Measurements from ENCODE around the gene ZBED6.

ZBED6 gene

DNA sequence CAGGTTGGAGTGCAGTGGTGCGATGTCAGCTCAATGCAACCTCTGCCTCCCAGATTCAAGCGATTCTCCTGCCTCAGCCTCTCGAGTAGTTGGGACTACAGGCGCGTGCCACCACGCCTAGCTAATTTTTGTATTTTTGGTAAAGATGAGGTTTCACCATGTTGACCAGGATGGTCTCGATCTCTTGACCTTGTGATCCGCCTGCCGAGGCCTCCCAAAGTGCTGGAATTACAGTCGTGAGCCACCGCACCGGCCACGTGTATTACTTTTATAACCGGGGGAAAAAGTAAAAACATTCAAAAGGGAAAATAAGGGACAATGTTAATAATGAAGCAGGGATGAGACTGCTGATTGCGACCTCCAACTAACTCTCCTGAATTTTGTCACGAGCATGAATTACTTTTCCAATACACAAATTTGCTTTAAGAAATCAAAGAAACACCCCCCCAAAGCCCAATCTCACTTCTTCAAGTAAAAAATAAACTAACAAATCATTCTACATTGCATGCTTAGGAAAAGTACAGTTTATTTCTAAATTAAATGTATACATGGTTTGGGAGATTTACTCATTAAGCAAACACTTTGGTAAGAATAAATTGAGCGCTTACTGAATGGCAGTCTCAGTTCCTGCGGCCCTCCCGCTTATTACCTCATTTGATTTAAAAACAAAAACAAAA is 521 bp upstream of the ZBED6 start:
- Histone ChIP-seq H4K20me1 (ENCODE audit: insufficient read depth, low read length) (peaks cover 28% of the 10 kb centered on the region), H3K27me3 (replicated peaks; ENCODE audit: insufficient read depth, low read length) (no peaks in the 10 kb centered on the region), H3K27ac (ENCODE audit: low read length) (peak overlapping the region; percentile 7; the same call in 1 of the 2 replicates), H3K36me3 (replicated peaks; ENCODE audit: insufficient read depth, low read length) (peaks cover 14% of the 10 kb centered on the region; the same call in 1 of the 2 replicates), H3K9me3 (replicated peaks; ENCODE audit: insufficient read depth, low read length) (no peaks in the 10 kb centered on the region), H3K4me3 (ENCODE audit: low read length) (peak overlapping the region; percentile 46), H3K79me2 (ENCODE audit: low read length) (peaks cover 44% of the 10 kb centered on the region), H2AFZ (ENCODE audit: low read length) (peak overlapping the region; percentile 36), H3K4me1 (ENCODE audit: low read length) (peaks cover 32% of the 10 kb centered on the region), H3K9me2 (replicated peaks; ENCODE audit: insufficient read depth, low read length) (no peaks in the 10 kb centered on the region), H3K4me2 (ENCODE audit: low read depth, low read length) (peak overlapping the region; percentile 61; the same call in 1 of the 2 replicates), H3K9ac (ENCODE audit: low read length) (peak overlapping the region; percentile 3; the same call in 1 of the 2 replicates), H3F3A (ENCODE audit: insufficient read depth, low read length) (no peaks in the 10 kb centered on the region)
- DNase-seq = no peak
- TF ChIP-seq EZH2 (optimal IDR thresholded peaks at IDR 0.05; ENCODE audit: low read depth, low read length) (no peak), EZH2phosphoT487 (IDR thresholded peaks at IDR 0.05; ENCODE audit: low read length) (no peak)
- TF ChIP-seq, protein P1, sequence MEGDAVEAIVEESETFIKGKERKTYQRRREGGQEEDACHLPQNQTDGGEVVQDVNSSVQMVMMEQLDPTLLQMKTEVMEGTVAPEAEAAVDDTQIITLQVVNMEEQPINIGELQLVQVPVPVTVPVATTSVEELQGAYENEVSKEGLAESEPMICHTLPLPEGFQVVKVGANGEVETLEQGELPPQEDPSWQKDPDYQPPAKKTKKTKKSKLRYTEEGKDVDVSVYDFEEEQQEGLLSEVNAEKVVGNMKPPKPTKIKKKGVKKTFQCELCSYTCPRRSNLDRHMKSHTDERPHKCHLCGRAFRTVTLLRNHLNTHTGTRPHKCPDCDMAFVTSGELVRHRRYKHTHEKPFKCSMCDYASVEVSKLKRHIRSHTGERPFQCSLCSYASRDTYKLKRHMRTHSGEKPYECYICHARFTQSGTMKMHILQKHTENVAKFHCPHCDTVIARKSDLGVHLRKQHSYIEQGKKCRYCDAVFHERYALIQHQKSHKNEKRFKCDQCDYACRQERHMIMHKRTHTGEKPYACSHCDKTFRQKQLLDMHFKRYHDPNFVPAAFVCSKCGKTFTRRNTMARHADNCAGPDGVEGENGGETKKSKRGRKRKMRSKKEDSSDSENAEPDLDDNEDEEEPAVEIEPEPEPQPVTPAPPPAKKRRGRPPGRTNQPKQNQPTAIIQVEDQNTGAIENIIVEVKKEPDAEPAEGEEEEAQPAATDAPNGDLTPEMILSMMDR (IDR thresholded peaks at IDR 0.05; ENCODE audit: low read length) = no peak

DNA sequence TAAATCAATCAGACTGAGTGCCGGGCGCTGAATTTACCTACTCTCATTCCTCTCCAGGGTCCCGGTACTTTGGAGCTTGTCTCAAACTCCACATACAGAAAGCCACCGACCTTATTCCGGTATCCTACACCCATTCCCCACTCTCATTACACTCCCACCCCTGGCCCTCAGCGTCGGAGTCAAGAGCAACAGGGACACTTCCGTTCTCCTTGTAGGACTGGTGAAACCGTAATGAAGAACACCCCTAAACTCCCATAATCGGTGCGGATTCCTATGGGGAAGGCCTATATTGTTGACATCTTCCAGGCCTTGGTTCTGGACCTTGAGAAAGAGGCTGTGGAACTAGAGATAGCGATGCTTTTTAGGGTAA is 798 bp downstream of the ZBED6 start:
- Histone ChIP-seq H3F3A (ENCODE audit: insufficient read depth, low read length) (no peaks in the 10 kb centered on the region), H3K4me3 (ENCODE audit: low read length) (peak overlapping the region; percentile 66), H3K4me1 (ENCODE audit: low read length) (peaks cover 36% of the 10 kb centered on the region), H3K9me3 (replicated peaks; ENCODE audit: insufficient read depth, low read length) (no peaks in the 10 kb centered on the region), H3K27me3 (replicated peaks; ENCODE audit: insufficient read depth, low read length) (no peaks in the 10 kb centered on the region), H3K27ac (ENCODE audit: low read length) (peak overlapping the region; percentile 64; the same call in 1 of the 2 replicates), H4K20me1 (ENCODE audit: insufficient read depth, low read length) (peaks cover 32% of the 10 kb centered on the region), H2AFZ (ENCODE audit: low read length) (no peak overlapping the region), H3K9me2 (replicated peaks; ENCODE audit: insufficient read depth, low read length) (no peaks in the 10 kb centered on the region), H3K4me2 (ENCODE audit: low read depth, low read length) (peak overlapping the region; percentile 50), H3K79me2 (ENCODE audit: low read length) (peaks cover 58% of the 10 kb centered on the region), H3K36me3 (replicated peaks; ENCODE audit: insufficient read depth, low read length) (peaks cover 14% of the 10 kb centered on the region; the same call in 1 of the 2 replicates), H3K9ac (ENCODE audit: low read length) (peak overlapping the region; percentile 70)
- TF ChIP-seq EZH2phosphoT487 (IDR thresholded peaks at IDR 0.05; ENCODE audit: low read length) (no peak), EZH2 (optimal IDR thresholded peaks at IDR 0.05; ENCODE audit: low read depth, low read length) (no peak)
- TF ChIP-seq, protein P1 (IDR thresholded peaks at IDR 0.05; ENCODE audit: low read length) = no peak
- peak; percentile 40 for DNase-seq

DNA sequence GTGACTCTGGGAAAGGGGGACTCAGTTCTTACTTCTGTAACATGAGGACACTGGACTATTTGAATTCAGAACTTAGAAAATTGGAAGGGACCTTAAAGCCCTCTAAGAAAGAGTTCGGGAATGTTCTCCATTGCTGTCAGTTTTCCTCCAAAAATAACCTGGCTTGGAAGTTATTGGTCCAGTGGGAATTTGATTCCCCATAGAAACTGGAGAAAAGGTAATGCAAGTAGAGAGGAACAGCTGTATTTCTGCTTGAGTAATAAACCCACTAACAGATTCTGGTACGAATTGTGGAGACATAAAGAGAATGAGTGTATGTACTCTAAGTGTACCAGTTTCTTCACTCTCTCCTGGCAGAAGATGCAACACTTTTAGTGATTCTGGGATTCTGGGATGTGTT is 1.8 kb downstream of the ZBED6 start:
- no peak for DNase-seq
- Histone ChIP-seq H3F3A (ENCODE audit: insufficient read depth, low read length) (no peaks in the 10 kb centered on the region), H3K4me2 (ENCODE audit: low read depth, low read length) (peak overlapping the region; percentile 50), H3K4me1 (ENCODE audit: low read length) (peaks cover 36% of the 10 kb centered on the region), H3K27me3 (replicated peaks; ENCODE audit: insufficient read depth, low read length) (no peaks in the 10 kb centered on the region), H3K79me2 (ENCODE audit: low read length) (peaks cover 67% of the 10 kb centered on the region), H3K4me3 (ENCODE audit: low read length) (peak overlapping the region; percentile 66; the same call in 1 of the 2 replicates), H3K27ac (ENCODE audit: low read length) (no peak overlapping the region), H3K9ac (ENCODE audit: low read length) (no peak overlapping the region), H2AFZ (ENCODE audit: low read length) (no peak overlapping the region), H3K9me3 (replicated peaks; ENCODE audit: insufficient read depth, low read length) (no peaks in the 10 kb centered on the region), H3K36me3 (replicated peaks; ENCODE audit: insufficient read depth, low read length) (peaks cover 14% of the 10 kb centered on the region), H3K9me2 (replicated peaks; ENCODE audit: insufficient read depth, low read length) (no peaks in the 10 kb centered on the region), H4K20me1 (ENCODE audit: insufficient read depth, low read length) (peaks cover 40% of the 10 kb centered on the region)
- no peak for TF ChIP-seq EZH2phosphoT487 (IDR thresholded peaks at IDR 0.05; ENCODE audit: low read length)
- TF ChIP-seq, protein P1 (IDR thresholded peaks at IDR 0.05; ENCODE audit: low read length) = no peak
- TF ChIP-seq EZH2 (optimal IDR thresholded peaks at IDR 0.05; ENCODE audit: low read depth, low read length) = no peak

Measured in MM.1S (cell line).